HL-60 (cell line): Measurements from ENCODE around the gene PLK1.
A peak's percentile ranks its signal among the peaks of the same experiment; 100 is the strongest.

Source experiments
- CTCF ChIP-seq: IDR thresholded peaks from one replicate; pipeline ENCODE4 v1.5.1; 2011; ENCODE audit warnings: low read length, control low read depth, inconsistent platforms; ENCODE audit not compliant: insufficient read depth
- GABPA ChIP-seq: IDR thresholded peaks from 2 replicates; pipeline ENCODE4 v1.6.1; 2012; ENCODE audit warnings: low read depth
- POLR2AphosphoS5 ChIP-seq: IDR thresholded peaks from 2 replicates; pipeline ENCODE4 v1.6.1; 2012; ENCODE audit warnings: low read depth
- REST ChIP-seq: IDR thresholded peaks from 2 replicates; pipeline ENCODE4 v1.6.1; 2012; ENCODE audit warnings: low read depth; ENCODE audit not compliant: insufficient replicate concordance
- SPI1 ChIP-seq: IDR thresholded peaks from 2 replicates; pipeline ENCODE4 v1.6.1; 2012; ENCODE audit warnings: low read depth, mild to moderate bottlenecking, borderline replicate concordance

GRCh38 chr16:23690771-23691482 lies 12.2 kb downstream of the PLK1 start:
- TF ChIP-seq CTCF (no peak), GABPA (no peak), POLR2AphosphoS5 (peak; percentile 52; the same call in 1 of the 2 replicates), REST (no peak), SPI1 (no peak)
